Osteocyte (in vitro differentiated cells): ENCODE results near the gene UGT1A9. TPM values are rescaled to one million over a fixed set of nuclear protein-coding genes. Genes with fewer than 3 reads are reported as not detected.
"Not testable (repeated sequence)": the region's sequence is repeated elsewhere in the genome, so short reads cannot be mapped to it uniquely, and the experiment has no call there.

Source experiments
- DNase-seq: peaks from one replicate; pipeline ENCODE4 v3.0.0; 2021; ENCODE audit warnings: mixed read lengths; ENCODE audit not compliant: unreplicated experiment; ENCODE audit errors: extremely low spot score
- H3K27ac Mint-ChIP-seq: one replicate; pipeline ENCODE4 v1.8.0; 2021; ENCODE audit warnings: mild to moderate bottlenecking, mixed read lengths; ENCODE audit not compliant: unreplicated experiment
- H3K27me3 Mint-ChIP-seq: one replicate; pipeline ENCODE4 v1.8.0; 2021; ENCODE audit warnings: mixed read lengths; ENCODE audit not compliant: unreplicated experiment
- H3K36me3 Mint-ChIP-seq: one replicate; pipeline ENCODE4 v1.8.0; 2021; ENCODE audit warnings: mixed read lengths; ENCODE audit not compliant: unreplicated experiment
- H3K4me1 Mint-ChIP-seq: one replicate; pipeline ENCODE4 v1.8.0; 2021; ENCODE audit warnings: mixed read lengths; ENCODE audit not compliant: unreplicated experiment
- H3K4me3 Mint-ChIP-seq: one replicate; pipeline ENCODE4 v1.8.0; 2021; ENCODE audit warnings: mild to moderate bottlenecking, moderate library complexity, mixed read lengths; ENCODE audit not compliant: unreplicated experiment
- H3K9me3 Mint-ChIP-seq: one replicate; pipeline ENCODE4 v1.8.0; 2021; ENCODE audit warnings: mixed read lengths; ENCODE audit not compliant: unreplicated experiment
- CTCF ChIP-seq: fragments of 200-600 bp; sonication (generic); IDR thresholded peaks from 2 replicates; pipeline ENCODE4 v1.5.0; 2021; ENCODE audit warnings: antibody characterized with exemption, mild to moderate bottlenecking, moderate library complexity
- total RNA-seq: library from RNA; stranded (reverse); gene quantifications from 2 replicates; pipeline ENCODE4 v1.2.1, GENCODE V29; 2021

The UGT1A9 gene
- total RNA-seq, 1 donor from 2014 or later, result not detected

GRCh38 chr2:233643128-233643527, 28.6 kb upstream of the UGT1A9 start:
- Mint-ChIP-seq H3K9me3 (peaks cover 23% of the 10 kb centered on the region), H3K4me3 (no peak overlapping the region), H3K36me3 (peaks cover 4% of the 10 kb centered on the region), H3K4me1 (no peaks in the 10 kb centered on the region), H3K27me3 (peaks cover 41% of the 10 kb centered on the region), H3K27ac (no peak overlapping the region)
- no peak for DNase-seq
- TF ChIP-seq CTCF, result no peak

- Mint-ChIP-seq H3K27me3 (peaks cover 39% of the 10 kb centered on the region), H3K9me3 (peaks cover 23% of the 10 kb centered on the region)
- H3K4me1 Mint-ChIP-seq, H3K36me3 Mint-ChIP-seq, H3K4me3 Mint-ChIP-seq, H3K27ac Mint-ChIP-seq, DNase-seq: not testable (repeated sequence)
Measured at GRCh38 chr2:233646033-233646432, 25.7 kb upstream of the UGT1A9 start.

GRCh38 chr2:233650981-233651380, 20.7 kb upstream of the UGT1A9 start:
- no peak for TF ChIP-seq CTCF
- Mint-ChIP-seq H3K27ac (no peak overlapping the region), H3K9me3 (peaks cover 16% of the 10 kb centered on the region), H3K36me3 (peaks cover 4% of the 10 kb centered on the region), H3K4me3 (no peak overlapping the region), H3K4me1 (no peaks in the 10 kb centered on the region), H3K27me3 (peaks cover 48% of the 10 kb centered on the region)
- DNase-seq, result no peak

DNA sequence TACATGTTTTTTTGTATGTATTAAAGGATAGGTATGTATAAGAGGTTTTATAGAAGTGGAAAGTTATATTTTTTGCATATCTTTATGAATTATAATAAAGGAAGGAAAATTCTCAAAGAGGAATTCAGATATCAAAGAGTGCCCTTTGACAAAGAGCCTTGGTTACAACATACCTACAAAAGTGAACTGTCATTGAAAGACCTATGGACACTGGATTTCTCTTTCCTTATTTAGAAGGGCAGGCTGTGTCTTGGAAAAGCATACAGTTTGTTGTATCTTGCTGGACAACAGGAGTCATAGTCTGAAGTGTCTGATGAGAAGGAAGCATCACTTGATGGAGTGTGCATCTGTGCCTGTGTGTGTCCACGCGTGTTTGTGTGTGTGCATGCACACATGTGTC, 20.3 kb upstream of the UGT1A9 start:
- peaks cover 47% of the 10 kb centered on the region for H3K27me3 Mint-ChIP-seq
- no peak overlapping the region for H3K27ac Mint-ChIP-seq
- H3K4me3 Mint-ChIP-seq, result no peak overlapping the region
- TF ChIP-seq CTCF, result no peak
- peaks cover 14% of the 10 kb centered on the region for H3K9me3 Mint-ChIP-seq
- H3K4me1 Mint-ChIP-seq, result no peaks in the 10 kb centered on the region
- DNase-seq, result no peak
- peaks cover 2% of the 10 kb centered on the region for H3K36me3 Mint-ChIP-seq

- Mint-ChIP-seq H3K4me1 (no peaks in the 10 kb centered on the region), H3K27me3 (peaks cover 55% of the 10 kb centered on the region), H3K4me3 (no peak overlapping the region), H3K36me3 (no peaks in the 10 kb centered on the region), H3K9me3 (no peaks in the 10 kb centered on the region), H3K27ac (no peak overlapping the region)
- no peak for TF ChIP-seq CTCF
- DNase-seq, result no peak
Measured at GRCh38 chr2:233654501-233654900, 17.2 kb upstream of the UGT1A9 start.

- Mint-ChIP-seq H3K36me3 (no peaks in the 10 kb centered on the region), H3K4me3 (no peak overlapping the region), H3K27me3 (peaks cover 60% of the 10 kb centered on the region), H3K9me3 (no peaks in the 10 kb centered on the region), H3K27ac (no peak overlapping the region), H3K4me1 (no peaks in the 10 kb centered on the region)
- DNase-seq, result no peak
- TF ChIP-seq CTCF, result no peak
Measured at GRCh38 chr2:233655043-233655442, 16.7 kb upstream of the UGT1A9 start.

- H3K4me1 Mint-ChIP-seq, H3K36me3 Mint-ChIP-seq, H3K4me3 Mint-ChIP-seq, H3K9me3 Mint-ChIP-seq, H3K27ac Mint-ChIP-seq, DNase-seq: not testable (repeated sequence)
- H3K27me3 Mint-ChIP-seq, result peaks cover 60% of the 10 kb centered on the region
Measured at GRCh38 chr2:233655943-233656342, 15.8 kb upstream of the UGT1A9 start.
